CD14-positive monocyte (primary cell): ENCODE measurements around the gene OSBP2. TPM values are rescaled to one million over a fixed set of nuclear protein-coding genes. Genes with fewer than 3 reads are reported as not detected.

ENCODE experiments used
- DNase-seq, 3 donors: peaks; one replicate each; pipeline ENCODE4 v3.0.0-alpha.2; 2011 to 2022
- H2AFZ ChIP-seq: 2 replicates; pipeline ENCODE4 v1.6.0; 2012; ENCODE audit warnings: mild to moderate bottlenecking, low read depth, low read length, inconsistent platforms; ENCODE audit not compliant: insufficient read depth, poor library complexity, severe bottlenecking
- H3K27ac ChIP-seq, 2 donors: 1 replicate in 1 of 2; 2 replicates in 1 of 2; pipeline ENCODE4 v1.5.1; 2012 to 2013; ENCODE audit warnings: low read length in 2 of 2, control low read depth in 1 of 2, inconsistent platforms in 1 of 2, low read depth in 1 of 2, mild to moderate bottlenecking in 1 of 2
- H3K27me3 ChIP-seq, 2 donors: one replicate each; pipeline versions ENCODE4 v1.6.0 to v1.6.1; 2011 to 2013; ENCODE audit warnings: low read length in 2 of 2; ENCODE audit not compliant: control insufficient read depth in 2 of 2, insufficient read depth in 2 of 2
- H3K36me3 ChIP-seq, 2 donors: replicated peaks in 1 of 2; 1 replicate in 1 of 2; 2 replicates in 1 of 2; pipeline versions ENCODE4 v1.5.1 to v1.6.1; 2012 to 2013; ENCODE audit warnings: low read length in 2 of 2, control low read depth in 1 of 2, inconsistent platforms in 1 of 2, mild to moderate bottlenecking in 1 of 2; ENCODE audit not compliant: insufficient read depth in 2 of 2, control insufficient read depth in 1 of 2
- H3K4me1 ChIP-seq, 2 donors: 1 replicate in 1 of 2; 2 replicates in 1 of 2; pipeline versions ENCODE4 v1.5.1 to v1.6.1; 2012 to 2013; ENCODE audit warnings: low read length in 2 of 2, control low read depth in 1 of 2, inconsistent platforms in 1 of 2, mild to moderate bottlenecking in 1 of 2, moderate library complexity in 1 of 2; ENCODE audit not compliant: insufficient read depth in 2 of 2, control insufficient read depth in 1 of 2
- H3K4me2 ChIP-seq: replicated peaks from 2 replicates; pipeline ENCODE3; 2012; ENCODE audit warnings: low read length, moderate library complexity, mild to moderate bottlenecking; ENCODE audit not compliant: poor library complexity, severe bottlenecking; ENCODE audit errors: extremely low read depth
- H3K4me3 ChIP-seq, 3 experiments: fragments of 200-600 bp in 1 of 3; sonication (generic) in 1 of 3; replicated peaks in 1 of 3; 1 replicate in 2 of 3; 2 replicates in 1 of 3; pipeline ENCODE4 v1.5.1; 2011 to 2013; ENCODE audit warnings: low read length in 3 of 3, mild to moderate bottlenecking in 3 of 3, control low read depth in 2 of 3, low read depth in 2 of 3, inconsistent platforms in 1 of 3, moderate library complexity in 1 of 3
- H3K79me2 ChIP-seq: 2 replicates; pipeline ENCODE4 v1.6.0; 2012; ENCODE audit warnings: mild to moderate bottlenecking, control low read depth, inconsistent platforms, low read length, moderate library complexity; ENCODE audit not compliant: insufficient read depth
- H3K9ac ChIP-seq: 2 replicates; pipeline ENCODE4 v1.6.0; 2017; ENCODE audit warnings: low read length, mild to moderate bottlenecking; ENCODE audit not compliant: insufficient read depth, poor library complexity, severe bottlenecking
- H3K9me3 ChIP-seq, 2 donors: replicated peaks in 1 of 2; 1 replicate in 1 of 2; 2 replicates in 1 of 2; pipeline versions ENCODE4 v1.5.1 to v1.6.1; 2012 to 2013; ENCODE audit warnings: low read length in 2 of 2, control low read depth in 1 of 2; ENCODE audit not compliant: control insufficient read depth in 1 of 2, insufficient read depth in 1 of 2
- H4K20me1 ChIP-seq: 2 replicates; pipeline ENCODE4 v1.6.0; 2012; ENCODE audit warnings: mild to moderate bottlenecking, low read length, control low read depth, moderate library complexity; ENCODE audit not compliant: insufficient read depth
- H3K27ac Mint-ChIP-seq, 7 donors: one replicate each; pipeline ENCODE4 v1.8.0; 2020; ENCODE audit warnings: mild to moderate bottlenecking in 7 of 7, mixed read lengths in 7 of 7, moderate library complexity in 6 of 7, inconsistent platforms in 2 of 7
- H3K27me3 Mint-ChIP-seq, 3 donors: one replicate each; pipeline ENCODE4 v1.8.0; 2021 to 2022; ENCODE audit warnings: low read depth in 3 of 3, mild to moderate bottlenecking in 3 of 3, mixed read lengths in 3 of 3, moderate library complexity in 3 of 3, inconsistent platforms in 1 of 3
- H3K36me3 Mint-ChIP-seq, 2 donors: one replicate each; pipeline ENCODE4 v1.8.0; 2020; ENCODE audit warnings: mixed read lengths in 2 of 2, inconsistent platforms in 1 of 2, mild to moderate bottlenecking in 1 of 2
- H3K4me1 Mint-ChIP-seq: one replicate; pipeline ENCODE4 v1.8.0; 2020; ENCODE audit warnings: mild to moderate bottlenecking, mixed read lengths
- H3K4me3 Mint-ChIP-seq, 2 donors: one replicate each; pipeline ENCODE4 v1.8.0; 2020; ENCODE audit warnings: mild to moderate bottlenecking in 2 of 2, mixed read lengths in 2 of 2, moderate library complexity in 1 of 2
- H3K9me3 Mint-ChIP-seq, 7 donors: one replicate each; pipeline ENCODE4 v1.8.0; 2020 to 2022; ENCODE audit warnings: mixed read lengths in 7 of 7, mild to moderate bottlenecking in 6 of 7, moderate library complexity in 6 of 7, inconsistent platforms in 2 of 7
- CTCF ChIP-seq: fragments of 200-600 bp; IDR thresholded peaks from one replicate; pipeline ENCODE4 v1.8.0; 2022; ENCODE audit warnings: antibody characterized with exemption, mild to moderate bottlenecking
- WGBS: methylation state at CpG from one replicate; pipeline ENCODE4 v1.1.5; 2013; ENCODE audit warnings: missing lambda C conversion rate; ENCODE audit not compliant: insufficient coverage; 5-methylcytosine and 5-hydroxymethylcytosine counted together
- intact Hi-C, 2 donors: fragments of 100-400 bp; cut with micrococcal nuclease; formaldehyde crosslinking; loops; one replicate each; pipeline versions ENCODE4 v1.15.0 to v1.15.1; 2023
- polyA plus RNA-seq, 3 donors: library from polyadenylated mRNA; depleted of rRNA in 1 of 3; unstranded in 2 of 3; stranded (reverse) in 1 of 3; fragments of 300-500 nt in 2 of 3; fragments of >200 nt in 1 of 3; fragmentation: Illumina TruSeq in 2 of 3; gene quantifications; 1 replicate in 2 of 3; 2 replicates in 1 of 3; pipeline ENCODE4 v1.2.3, GENCODE V29; 2012 to 2021

OSBP2 gene
- polyA plus RNA-seq, 3 donors: 0.21 to 0.54 TPM; not detected in 1

GRCh38 chr22:30648825-30649224 lies 45.8 kb upstream of the OSBP2 start:
- Histone ChIP-seq H3K79me2 (no peaks in the 10 kb centered on the region), H2AFZ (peak overlapping the region; percentile 27), H3K36me3 (no peaks in the 10 kb centered on the region), H3K9me3 (no peaks in the 10 kb centered on the region), H3K9ac (no peak overlapping the region), H3K27ac (peak overlapping the region in 1 of 2 donors; percentile 54), H3K4me2 (no peak overlapping the region), H4K20me1 (no peaks in the 10 kb centered on the region), H3K27me3 (no peaks in the 10 kb centered on the region), H3K4me3 (no peak overlapping the region), H3K4me1 (peaks cover 14 to 21% of the 10 kb centered on the region in 2 donors)
- Mint-ChIP-seq H3K9me3 (no peaks in the 10 kb centered on the region), H3K4me3 (no peak overlapping the region), H3K36me3 (peaks cover 0 to 2% of the 10 kb centered on the region in 2 donors), H3K27ac (peak overlapping the region in 5 of 7 donors; percentile 32 to 82 (median 63)), H3K4me1 (peaks cover 21% of the 10 kb centered on the region), H3K27me3 (no peaks in the 10 kb centered on the region)
- DNase-seq: no peak
- 86% methylated on average over 1 of the region's 3 CpGs for WGBS
- intact Hi-C loops: loop anchor here in 1 of 2 donors (2.0 kb wide), 1 partner anchor 14 kb away; the partner anchor contains the start of gene SLC35E4
- TF ChIP-seq CTCF: no peak

GRCh38 chr22:30649430-30650007 lies 45.2 kb upstream of the OSBP2 start:
- Histone ChIP-seq H3K36me3 (peaks cover 3 to 4% of the 10 kb centered on the region in 2 donors), H3K9me3 (no peaks in the 10 kb centered on the region), H3K4me1 (peaks cover 14 to 21% of the 10 kb centered on the region in 2 donors), H3K9ac (no peak overlapping the region), H2AFZ (peak overlapping the region; percentile 27), H3K27me3 (no peaks in the 10 kb centered on the region), H3K79me2 (no peaks in the 10 kb centered on the region), H3K27ac (peak overlapping the region in 1 of 2 donors; percentile 54), H3K4me3 (no peak overlapping the region), H3K4me2 (peak overlapping the region; percentile 4), H4K20me1 (no peaks in the 10 kb centered on the region)
- WGBS: no CpG with 5 or more reads among the region's 7 CpGs
- peak; percentile 88 to 96 (median 95) for DNase-seq
- Mint-ChIP-seq H3K27ac (peak overlapping the region; percentile 43 to 82 (median 57)), H3K4me1 (peaks cover 21% of the 10 kb centered on the region), H3K4me3 (no peak overlapping the region), H3K27me3 (no peaks in the 10 kb centered on the region), H3K9me3 (no peaks in the 10 kb centered on the region), H3K36me3 (peaks cover 4 to 8% of the 10 kb centered on the region in 2 donors)
- intact Hi-C loops: loop anchor here in 1 of 2 donors (2.0 kb wide), 1 partner anchor 15 kb away; the partner anchor contains the start of gene SLC35E4
- peak; percentile 30 for TF ChIP-seq CTCF
